Activated gamma-delta T cell treated with Interleukin-2 at 50 U/mL for 16 hours (primary cell): Measurements from ENCODE around the gene CYP3A5.
"Not testable (repeated sequence)": the region's sequence is repeated elsewhere in the genome, so short reads cannot be mapped to it uniquely, and the experiment has no call there.

Experiments
- DNase-seq: peaks from one replicate; pipeline ENCODE4 v3.0.0-alpha.2; 2020

The CYP3A5 gene

DNA sequence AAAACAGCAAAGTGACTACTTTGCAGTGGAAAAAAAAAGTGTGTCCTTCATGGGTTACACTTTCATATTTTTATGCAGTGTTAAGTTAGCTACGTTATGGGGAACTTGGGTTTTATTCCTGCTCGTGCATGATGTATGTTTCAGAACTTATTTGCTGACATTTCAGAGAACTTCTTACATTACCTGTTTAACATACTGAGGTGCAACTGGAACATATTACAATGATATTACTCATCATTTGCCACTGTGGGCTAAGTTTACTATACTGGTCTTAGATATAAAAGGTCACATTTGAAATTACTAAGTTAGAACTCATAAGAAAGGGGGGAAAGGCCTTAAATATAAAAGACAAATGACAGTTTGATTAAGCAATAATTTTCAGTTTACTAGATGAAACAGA is 42.4 kb downstream of the CYP3A5 start:
- DNase-seq = not testable (repeated sequence)

DNA sequence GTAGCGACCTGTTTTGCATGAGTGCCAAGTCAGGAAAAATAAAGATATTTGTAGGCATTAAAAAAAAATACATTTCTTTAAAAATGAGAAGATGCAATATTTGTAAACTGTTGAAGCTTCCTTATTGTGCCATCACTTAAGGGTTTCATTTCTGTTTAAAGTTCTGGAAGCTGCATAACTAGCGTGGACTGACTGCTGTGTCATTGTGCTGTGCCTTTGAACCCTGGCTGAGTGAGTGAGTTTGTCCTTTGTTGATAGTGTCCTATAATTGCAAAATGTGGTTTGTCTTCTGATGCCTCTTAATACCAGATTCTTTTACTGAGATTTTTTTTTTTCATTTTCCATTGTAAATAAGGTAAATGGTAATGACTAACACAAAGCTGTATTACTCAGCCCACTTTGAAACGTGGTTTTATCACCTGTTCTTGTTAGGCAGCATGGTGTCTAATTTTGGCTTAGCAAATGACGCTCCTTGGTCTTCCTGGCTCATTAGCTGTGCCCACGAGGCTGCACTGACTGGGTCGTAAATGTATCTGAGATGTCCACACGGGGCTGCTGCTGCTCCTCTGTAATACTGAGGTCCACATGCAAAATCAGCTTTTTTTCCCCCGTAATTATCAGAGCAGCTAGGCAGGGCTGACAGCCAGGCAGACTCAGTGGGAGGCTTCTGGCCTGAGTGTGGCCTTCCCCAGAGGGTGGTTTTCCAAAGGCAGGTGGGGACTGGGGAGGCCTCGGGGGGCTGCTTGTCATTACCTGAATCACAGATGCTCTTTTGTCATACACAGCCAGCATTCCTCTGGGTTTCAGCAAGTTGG is 48.3 kb downstream of the CYP3A5 start:
- DNase-seq = no peak

DNA sequence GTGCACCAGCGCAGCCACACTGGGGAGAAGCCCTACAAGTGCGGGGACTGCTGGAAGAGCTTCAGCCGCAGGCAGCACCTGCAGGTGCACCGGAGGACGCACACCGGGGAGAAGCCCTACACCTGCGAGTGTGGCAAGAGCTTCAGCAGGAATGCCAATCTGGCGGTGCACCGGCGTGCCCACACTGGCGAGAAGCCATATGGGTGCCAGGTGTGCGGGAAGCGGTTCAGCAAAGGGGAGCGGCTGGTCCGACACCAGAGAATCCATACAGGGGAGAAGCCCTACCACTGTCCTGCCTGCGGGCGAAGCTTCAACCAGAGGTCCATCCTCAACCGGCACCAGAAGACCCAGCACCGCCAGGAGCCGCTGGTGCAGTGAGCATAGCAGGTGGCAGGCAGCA is 50.2 kb downstream of the CYP3A5 start:
- DNase-seq = no peak

DNA sequence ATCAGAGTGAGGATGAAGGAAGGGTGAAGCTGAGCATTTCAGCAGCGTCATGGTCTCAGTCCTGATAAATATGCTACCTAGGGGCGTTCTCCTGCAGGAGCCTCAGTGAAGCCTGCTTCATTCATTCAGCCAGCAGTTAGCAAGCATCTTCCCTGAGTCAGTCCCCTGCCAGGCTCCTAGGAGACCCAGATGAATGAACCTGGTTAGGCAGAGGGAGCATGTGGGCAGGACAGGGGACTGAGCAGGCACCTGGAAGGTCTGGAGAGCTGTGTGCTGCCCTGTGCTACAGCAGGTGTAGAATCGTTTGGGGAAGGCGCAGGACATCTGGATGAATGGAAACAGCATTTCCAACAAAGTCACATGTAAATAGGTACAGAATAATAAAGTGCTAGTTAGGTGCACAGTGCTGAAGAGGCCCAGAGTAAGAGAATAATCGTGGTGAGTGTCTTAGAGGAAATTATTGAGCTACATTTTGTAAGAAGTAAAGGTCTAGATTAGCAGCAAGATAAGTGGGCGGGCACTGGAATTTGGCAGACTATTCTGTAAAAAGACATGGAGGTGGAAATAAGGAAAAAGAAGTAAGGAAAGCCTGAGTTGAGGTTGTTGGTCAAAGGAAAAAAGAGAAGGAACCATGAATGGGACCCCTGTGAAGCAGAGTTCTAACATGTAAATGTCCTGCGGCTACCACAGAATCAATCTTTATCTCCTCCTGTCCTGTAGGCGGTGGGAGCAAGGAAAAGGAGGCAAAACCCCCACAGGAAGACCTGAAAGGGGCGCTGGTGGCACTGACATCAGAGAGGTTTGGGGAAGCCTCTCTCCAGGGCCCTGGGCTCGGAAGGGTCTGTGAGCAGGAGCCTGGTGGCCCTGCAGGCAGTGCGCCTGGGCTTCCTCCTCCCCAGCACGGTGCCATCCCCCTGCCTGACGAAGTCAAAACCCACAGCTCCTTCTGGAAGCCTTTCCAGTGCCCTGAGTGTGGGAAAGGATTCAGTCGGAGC is 51.0 kb downstream of the CYP3A5 start:
- DNase-seq = no peak

DNA sequence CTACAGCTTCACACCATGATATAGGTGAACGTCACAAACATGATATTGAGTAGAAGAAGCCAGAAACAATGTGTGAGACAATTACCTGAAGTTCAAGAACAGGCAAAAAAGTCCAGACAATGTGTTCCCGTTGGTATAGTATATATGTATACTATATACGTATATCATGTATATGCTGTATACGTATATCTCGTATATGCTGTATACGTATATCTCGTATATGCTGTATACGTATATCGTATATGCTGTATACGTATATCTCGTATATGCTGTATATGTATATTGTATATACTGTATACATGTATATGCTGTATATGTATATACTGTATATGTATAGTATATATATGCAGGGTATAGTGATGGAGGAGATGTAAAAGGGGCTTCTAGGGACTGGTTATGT is 52.3 kb downstream of the CYP3A5 start:
- no peak for DNase-seq

DNA sequence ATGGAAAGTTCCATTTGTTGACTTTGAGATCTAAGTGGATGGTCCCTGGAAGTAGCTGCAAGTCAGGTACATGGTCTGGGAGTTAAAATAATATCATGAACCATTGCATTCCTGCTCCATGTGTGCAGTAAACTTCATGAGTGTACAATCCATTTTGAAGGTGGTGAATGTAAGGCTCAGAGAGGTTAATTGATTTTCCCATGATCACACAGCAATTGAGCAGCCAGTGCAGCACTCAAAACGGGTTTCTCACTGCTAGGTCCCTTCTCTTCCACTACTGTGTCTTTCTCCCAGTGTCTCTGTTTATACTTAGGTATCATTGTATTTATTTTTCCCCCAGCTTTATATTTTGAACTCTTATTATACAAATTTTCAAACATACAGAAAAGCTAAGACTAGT is 53.1 kb downstream of the CYP3A5 start:
- no peak for DNase-seq

DNA sequence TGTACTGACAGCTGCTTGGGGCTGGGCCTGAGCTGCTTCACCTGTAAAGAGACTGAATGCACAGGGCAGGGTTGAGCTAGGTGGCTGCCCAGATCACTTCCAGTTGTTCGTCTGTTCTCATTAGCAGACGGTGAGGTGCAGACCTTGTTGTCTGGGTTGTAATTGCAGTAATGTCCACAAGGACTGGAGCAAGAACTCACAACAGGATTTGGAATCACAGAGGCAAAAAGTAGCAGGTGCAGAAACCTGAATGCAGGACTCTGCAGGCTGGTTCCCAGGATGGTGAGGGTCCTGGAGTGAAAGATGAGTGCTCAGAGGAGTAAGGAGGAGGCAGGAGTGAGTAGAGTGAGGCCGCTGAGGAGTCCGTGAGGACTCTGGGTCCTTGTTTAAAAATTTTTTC is 53.8 kb downstream of the CYP3A5 start:
- no peak for DNase-seq

DNA sequence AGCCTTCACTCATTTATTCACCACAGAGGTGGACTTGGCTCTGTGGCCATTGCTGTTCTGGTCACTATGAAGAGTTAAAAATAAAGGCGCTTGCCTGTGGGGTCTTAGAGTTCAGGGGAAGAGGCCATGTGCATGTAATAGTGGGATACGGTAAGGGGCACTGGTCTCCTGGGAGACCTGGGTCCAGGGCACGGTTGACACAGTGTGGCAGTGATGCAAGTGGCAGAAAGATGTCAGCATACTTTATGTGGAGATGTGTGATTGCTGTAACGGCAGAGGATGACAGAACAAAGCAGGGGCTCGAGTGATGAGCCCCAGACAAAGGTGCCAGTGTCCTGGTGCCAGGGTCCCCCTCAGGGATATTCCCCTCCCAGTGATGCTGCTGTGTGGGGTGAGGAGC is 54.5 kb downstream of the CYP3A5 start:
- DNase-seq = no peak

DNA sequence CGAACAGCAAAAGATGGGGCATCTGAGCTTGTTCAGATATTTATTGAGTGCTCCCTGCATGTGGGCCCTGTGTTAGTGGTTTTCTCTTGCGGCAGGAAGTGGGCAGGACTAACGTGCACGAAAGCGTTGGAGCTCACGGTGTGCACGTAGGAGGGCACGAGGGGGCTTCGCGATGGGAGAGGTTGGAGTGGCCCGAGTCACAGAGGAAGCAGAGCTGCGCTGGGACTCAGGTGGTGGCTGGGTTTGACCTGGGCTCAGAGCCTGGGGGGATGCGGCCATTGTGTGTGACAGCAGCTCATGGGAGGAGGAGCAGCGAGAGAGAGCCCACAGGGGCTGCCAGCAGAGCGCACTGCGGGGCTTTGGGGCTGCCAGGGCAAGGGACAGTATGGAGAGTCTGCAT is 55.3 kb downstream of the CYP3A5 start:
- peak; percentile 77 for DNase-seq

DNA sequence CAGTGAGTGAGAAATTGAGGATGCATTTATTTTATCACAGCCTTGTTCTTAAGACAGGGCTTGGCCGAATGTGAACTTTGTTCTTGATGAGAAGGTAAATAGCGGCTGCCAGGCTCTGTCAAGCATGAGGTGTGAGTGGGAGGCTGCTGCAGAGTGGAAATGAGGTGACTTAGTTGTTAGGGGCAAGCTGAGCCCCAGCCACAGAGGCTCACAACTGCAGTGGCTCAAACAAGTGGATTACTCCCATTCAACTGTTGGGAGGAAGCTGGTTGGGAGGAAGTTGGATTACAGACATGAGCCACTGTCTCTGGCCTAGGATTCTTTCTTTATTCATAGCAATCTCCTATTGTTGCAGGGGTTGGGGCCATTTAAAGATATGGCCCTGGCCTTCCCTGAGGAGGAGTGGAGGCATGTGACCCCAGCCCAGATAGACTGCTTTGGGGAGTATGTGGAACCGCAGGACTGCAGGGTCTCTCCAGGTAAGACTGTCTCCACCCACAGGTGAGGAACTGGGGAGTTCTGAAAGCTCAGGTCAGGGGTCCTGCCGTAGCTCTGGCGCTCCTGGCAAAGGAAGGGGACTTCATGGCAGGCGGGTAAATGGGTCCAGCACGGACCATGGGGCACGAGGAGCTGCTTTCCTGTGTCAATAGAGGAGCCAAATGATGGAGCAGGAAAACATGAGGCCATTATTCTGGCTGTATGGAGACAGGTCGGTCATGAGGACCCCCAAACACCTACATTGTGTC is 55.9 kb downstream of the CYP3A5 start:
- no peak for DNase-seq

DNA sequence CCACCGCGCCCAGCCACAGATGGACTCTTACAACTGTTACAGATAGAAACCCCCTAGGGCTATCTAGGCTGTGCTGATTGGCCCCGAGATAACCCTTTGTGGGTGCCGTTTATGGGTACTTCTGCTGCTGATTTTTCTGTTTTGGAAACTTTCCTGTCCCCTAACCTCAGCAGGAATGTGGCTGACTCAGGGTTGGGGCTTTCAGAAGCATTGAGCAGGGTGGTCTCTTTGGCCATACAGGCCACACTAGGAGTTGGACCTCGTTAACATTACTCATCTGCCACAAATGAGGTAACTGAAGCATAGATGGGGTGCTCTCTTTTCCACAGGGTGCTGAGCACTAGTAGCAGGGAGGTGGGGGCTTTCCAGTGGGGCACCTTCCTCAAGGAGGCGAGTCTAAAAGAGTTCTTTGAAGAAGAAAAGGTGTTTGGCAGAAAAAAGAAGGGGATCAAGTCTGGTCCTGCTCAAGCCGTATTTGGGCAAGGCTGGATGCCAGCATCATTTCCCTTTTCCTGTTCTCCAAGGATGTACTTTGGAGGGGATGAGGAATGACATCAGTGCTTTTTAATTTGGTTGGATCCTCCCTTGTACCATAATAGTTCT is 56.6 kb downstream of the CYP3A5 start:
- no peak for DNase-seq

DNA sequence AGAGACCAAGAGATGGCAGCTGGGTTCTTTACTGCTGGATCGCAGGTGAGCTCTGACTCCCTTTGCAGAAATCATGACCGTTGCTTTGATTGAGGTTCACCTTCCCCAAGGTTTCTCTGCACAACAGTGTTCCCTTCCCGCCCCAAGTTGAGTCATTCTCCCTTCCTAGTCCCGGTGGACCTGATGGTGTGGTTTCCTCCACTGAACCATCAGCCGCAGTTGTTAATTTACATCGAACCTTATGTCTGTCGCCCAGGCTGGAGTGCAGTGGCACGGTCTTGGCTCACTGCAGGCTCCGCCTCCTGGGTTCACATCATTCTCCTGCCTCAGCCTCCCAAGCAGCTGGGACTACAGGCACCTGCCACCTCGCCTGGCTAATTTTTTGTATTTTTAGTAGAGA is 57.2 kb downstream of the CYP3A5 start:
- no peak for DNase-seq

DNA sequence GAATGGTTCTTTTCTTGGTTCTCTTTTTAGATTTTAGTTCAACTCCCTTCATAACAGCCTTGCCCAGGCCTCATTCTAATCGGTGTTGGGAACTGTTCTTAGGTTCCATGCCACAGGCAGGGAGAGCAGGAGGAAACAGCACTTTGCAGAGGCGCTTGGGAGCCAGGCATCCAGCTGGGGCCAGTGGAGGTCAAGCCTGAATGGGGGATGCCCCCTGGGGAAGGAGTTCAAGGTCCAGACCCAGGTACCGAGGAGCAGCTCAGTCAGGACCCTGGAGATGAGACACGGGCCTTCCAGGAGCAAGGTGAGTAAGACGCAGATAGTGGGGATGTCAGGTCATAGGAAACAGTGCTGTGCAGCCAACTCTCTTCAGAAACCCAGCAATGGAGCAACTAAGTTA is 58.5 kb downstream of the CYP3A5 start:
- no peak for DNase-seq

DNA sequence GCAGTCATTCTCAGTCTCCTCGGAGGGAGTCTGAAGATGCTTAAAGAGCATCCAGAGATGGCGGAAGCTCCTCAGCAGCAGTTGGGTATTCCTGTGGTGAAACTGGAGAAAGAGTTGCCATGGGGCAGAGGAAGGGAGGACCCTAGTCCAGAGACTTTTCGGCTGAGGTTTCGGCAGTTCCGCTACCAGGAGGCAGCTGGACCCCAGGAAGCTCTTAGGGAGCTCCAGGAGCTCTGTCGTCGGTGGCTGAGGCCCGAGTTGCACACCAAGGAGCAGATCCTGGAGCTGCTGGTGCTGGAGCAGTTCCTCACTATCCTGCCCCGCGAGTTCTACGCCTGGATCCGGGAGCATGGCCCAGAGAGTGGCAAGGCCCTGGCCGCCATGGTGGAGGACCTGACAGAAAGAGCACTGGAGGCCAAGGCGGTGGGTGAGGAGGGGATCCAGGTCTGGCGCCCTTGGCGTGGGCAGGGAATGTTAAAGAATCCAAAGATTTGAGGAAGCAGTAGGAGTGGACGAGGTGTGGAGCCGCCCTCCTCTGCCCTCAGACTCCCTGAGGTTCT is 60.1 kb downstream of the CYP3A5 start:
- no peak for DNase-seq

DNA sequence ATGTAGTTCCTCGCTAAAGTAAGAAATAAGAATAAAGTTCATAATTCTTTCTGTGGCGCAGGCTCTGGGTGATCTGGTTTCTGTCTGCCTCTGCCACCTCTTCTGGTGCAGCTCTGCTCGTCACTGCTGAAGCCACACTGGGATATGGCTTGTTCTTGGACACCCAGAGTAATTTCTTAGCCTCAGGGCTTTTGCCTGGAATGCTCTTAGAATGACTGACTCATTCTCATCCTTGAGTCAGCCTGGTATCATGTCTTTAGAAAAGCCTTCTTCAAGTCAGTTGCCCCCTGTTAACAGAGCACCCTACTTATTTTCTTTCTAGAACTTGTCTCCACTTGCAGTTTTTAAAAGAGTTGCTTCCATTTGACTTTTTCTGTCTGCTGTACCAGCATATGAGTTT is 61.1 kb downstream of the CYP3A5 start:
- DNase-seq = no peak

DNA sequence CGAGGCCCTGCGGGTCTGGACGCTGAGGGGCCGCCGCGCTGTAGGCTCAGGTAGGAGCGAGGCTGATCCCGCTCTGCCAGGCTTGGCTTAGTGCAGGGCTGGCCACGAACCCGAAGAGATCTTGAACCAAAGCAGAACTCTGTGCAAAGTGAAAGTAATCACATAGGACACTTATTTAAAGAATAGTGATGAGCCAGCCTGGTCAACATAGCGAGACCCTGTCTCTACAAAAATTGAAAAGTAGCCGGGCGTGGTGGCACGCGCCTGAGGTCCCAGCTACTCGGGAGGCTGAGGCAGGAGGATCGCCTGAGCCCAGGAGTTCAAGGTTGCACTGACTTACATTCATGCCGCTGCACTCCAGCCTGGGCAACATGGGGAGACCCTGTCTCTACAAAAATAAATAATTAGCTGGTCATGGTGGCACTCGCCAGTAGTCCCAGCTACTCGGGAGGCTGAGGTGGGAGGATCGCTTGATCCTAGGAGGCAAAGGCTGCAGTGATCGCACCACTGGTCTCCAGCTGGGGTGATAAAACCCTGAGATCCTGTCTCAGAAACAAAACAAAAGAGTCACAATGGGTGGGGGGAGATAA is 62.5 kb downstream of the CYP3A5 start:
- DNase-seq = no peak

DNA sequence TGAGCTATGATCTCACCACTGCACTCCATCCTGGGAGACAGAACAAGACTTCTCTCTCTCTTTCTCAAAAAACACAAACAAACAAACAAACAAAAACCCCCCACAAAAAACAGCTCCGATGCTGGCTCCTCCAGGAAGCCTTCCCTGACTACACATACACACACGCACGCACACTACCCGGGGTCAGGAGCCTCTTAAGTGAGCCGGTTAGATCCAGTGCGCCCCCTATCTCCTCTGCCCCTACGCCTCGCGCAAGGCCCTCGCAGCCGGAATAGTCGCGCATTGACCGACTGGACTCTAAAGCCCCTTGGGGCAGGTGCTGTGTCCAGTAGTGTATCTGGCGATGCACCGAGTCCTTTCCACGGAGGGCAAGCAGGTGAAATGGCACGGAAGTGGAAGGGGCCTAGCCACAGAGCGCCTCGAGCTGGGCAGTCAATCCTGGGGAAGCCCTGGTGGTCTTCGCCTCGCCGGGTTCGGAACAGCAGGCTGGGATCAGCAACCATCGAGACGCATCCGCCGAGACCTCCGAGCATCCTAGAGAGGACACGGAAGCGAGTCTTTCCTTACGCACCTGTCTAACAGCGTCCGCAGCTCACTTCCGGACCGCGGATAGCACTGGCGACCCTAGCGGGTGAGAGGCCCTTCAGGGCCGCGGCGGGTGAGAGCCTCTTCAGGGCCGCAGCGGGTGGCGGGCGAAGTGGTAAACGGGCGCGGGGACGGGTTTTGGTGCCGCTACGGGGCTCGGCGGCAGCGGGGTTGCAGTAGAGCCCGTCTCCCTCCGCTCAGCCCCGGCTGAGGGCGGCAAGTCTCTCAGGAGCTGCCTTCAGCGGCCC is 63.2 kb downstream of the CYP3A5 start, which contains the start of gene ZSCAN25:
Gene ZSCAN25 (plus strand): TSS at position 588 of the 833 bp plus-strand sequence. CDS start 2,661 bp downstream, outside the sequence.
- DNase-seq = peak; percentile 84

DNA sequence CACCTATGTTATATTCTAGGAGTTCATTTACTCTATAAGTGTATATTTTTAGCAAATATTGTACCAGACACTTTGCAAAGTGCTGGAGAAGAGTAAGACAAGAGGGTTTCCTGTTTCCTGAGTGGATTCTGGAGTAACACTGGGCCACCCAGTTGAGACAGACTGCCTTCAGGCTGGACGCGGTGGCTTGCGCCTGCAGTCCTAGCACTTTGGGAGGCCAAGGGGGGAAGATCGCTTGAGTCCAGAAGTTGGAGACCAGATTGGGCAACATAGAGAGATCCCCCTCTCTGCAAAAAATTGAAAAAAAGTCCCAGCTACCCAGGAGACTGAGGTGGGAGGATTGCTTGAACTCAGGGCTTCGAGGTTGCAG is 63.8 kb downstream of the CYP3A5 start:
- no peak for DNase-seq

DNA sequence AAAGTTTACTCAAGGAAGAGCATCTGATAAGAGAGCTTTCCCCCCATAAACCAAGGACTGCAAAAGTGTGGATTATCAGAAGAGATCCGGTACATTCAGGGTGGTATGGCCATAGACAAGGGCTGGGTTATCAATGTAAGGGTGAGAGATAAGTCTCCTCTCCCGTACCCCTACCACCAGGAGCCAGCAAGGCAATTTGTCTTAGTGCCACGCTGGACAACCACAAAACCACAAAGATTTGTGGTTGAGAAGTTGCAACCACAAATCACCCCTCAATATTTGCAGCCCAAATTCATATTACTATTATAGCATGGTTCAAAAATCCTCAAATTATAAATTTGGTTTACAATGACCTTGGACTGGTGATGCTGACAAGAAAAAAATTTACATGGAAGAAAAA is 65.3 kb downstream of the CYP3A5 start:
- DNase-seq = no peak

DNA sequence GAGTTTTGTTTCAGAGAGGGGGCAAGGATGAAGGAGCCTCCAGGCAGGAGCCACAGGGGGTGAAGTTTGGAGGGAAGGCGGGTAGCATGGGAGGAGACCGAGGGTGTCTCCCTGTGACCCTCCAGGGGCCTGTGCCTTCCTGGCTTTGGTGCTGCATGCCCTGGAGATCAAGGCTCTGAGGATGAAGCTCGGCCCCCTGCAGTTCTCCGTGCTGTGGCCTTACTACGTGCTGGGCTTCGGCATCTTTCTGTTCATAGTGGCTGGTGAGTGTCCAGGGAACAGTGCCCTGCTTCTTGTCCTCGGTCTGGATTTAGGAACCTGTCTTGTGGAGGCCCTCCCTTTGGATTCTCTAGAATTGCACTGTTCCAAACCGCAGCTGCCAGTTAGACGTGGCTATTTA is 72.2 kb downstream of the CYP3A5 start:
- DNase-seq = no peak

DNA sequence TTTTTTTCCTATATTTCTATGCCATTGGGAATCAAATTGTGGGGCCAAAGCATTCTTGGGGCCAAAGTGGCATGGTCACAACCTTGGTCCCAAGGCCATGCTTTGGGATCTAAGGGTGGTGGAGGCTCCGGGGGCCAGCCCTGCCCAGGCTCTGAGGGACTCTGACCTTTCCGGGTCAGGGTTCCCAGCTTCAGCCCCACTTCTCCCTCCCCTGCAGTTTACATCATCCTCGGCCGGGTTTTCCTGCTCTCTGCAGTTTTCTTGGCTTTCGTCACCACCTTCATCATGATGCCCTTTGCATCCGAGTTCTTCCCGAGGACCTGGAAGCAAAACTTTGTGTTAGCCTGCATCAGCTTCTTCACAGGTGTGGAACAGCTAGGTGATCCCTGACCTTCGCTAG is 73.3 kb downstream of the CYP3A5 start:
- no peak for DNase-seq
